ENCODE results near the gene TMCO1. TPM values are rescaled to one million over a fixed set of nuclear protein-coding genes. Genes with fewer than 3 reads are reported as not detected.

The TMCO1 gene
- polyA plus RNA-seq, 1 of the 3 experiments (the other 2 are of a cell fraction) = 54.4 TPM

DNA sequence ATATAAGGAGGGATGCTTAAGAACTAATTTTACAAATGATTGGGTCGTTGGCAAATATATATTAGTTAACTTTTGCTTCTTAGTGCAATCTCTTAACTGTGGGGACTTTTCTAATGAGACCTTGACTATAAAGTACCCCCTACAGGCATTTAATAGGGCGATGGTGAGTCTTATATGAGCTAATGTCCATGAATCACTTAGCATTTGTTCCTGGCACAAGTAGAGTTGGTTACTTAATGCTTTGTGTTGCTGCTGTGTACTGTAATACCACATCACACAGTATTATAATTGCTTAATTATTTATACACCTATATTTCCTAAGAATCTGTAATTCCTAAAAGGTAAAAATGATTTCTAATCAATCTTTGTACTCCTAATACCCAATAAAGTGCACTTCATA lies 25.3 kb upstream of the TMCO1 start:
- no peaks in the 10 kb centered on the region for H4K20me1 ChIP-seq (ENCODE audit: insufficient read depth)
- CTCF ChIA-PET = interaction anchor here (1.5 kb wide), 1 partner anchor 120 kb away, joined by 3 read pairs; no protein-coding TSS in a partner anchor
- TF ChIP-seq, protein P1, sequence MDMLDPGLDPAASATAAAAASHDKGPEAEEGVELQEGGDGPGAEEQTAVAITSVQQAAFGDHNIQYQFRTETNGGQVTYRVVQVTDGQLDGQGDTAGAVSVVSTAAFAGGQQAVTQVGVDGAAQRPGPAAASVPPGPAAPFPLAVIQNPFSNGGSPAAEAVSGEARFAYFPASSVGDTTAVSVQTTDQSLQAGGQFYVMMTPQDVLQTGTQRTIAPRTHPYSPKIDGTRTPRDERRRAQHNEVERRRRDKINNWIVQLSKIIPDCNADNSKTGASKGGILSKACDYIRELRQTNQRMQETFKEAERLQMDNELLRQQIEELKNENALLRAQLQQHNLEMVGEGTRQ (IDR thresholded peaks at IDR 0.05; ENCODE audit: borderline replicate concordance, low read depth, low read length) = no peak
- TF ChIP-seq IRF3 (IDR thresholded peaks at IDR 0.05; ENCODE audit: low read depth, low read length) = no peak
- TF ChIP-seq RAD21 (IDR thresholded peaks at IDR 0.05; ENCODE audit: low read length) = no peak
- TF ChIP-seq USF1 (IDR thresholded peaks at IDR 0.05; ENCODE audit: borderline replicate concordance, low read depth) = no peak
- no peak for TF ChIP-seq YY1 (IDR thresholded peaks at IDR 0.05; ENCODE audit: low read depth)
- TF ChIP-seq JUND (IDR thresholded peaks at IDR 0.05) = no peak
- TF ChIP-seq TEAD4 (IDR thresholded peaks at IDR 0.05; ENCODE audit: borderline replicate concordance, insufficient read depth) = no peak
- TF ChIP-seq RFX5 (IDR thresholded peaks at IDR 0.05; ENCODE audit: low read length) = no peak
- no peak for TF ChIP-seq EP300 (IDR thresholded peaks at IDR 0.05; ENCODE audit: borderline replicate concordance in 1 of 2, low read depth in 1 of 2, low read length in 1 of 2)
- TF ChIP-seq, protein P2, sequence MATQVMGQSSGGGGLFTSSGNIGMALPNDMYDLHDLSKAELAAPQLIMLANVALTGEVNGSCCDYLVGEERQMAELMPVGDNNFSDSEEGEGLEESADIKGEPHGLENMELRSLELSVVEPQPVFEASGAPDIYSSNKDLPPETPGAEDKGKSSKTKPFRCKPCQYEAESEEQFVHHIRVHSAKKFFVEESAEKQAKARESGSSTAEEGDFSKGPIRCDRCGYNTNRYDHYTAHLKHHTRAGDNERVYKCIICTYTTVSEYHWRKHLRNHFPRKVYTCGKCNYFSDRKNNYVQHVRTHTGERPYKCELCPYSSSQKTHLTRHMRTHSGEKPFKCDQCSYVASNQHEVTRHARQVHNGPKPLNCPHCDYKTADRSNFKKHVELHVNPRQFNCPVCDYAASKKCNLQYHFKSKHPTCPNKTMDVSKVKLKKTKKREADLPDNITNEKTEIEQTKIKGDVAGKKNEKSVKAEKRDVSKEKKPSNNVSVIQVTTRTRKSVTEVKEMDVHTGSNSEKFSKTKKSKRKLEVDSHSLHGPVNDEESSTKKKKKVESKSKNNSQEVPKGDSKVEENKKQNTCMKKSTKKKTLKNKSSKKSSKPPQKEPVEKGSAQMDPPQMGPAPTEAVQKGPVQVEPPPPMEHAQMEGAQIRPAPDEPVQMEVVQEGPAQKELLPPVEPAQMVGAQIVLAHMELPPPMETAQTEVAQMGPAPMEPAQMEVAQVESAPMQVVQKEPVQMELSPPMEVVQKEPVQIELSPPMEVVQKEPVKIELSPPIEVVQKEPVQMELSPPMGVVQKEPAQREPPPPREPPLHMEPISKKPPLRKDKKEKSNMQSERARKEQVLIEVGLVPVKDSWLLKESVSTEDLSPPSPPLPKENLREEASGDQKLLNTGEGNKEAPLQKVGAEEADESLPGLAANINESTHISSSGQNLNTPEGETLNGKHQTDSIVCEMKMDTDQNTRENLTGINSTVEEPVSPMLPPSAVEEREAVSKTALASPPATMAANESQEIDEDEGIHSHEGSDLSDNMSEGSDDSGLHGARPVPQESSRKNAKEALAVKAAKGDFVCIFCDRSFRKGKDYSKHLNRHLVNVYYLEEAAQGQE (IDR thresholded peaks at IDR 0.05; ENCODE audit: low read depth, low read length) = no peak
- no peak for TF ChIP-seq FOXM1 (IDR thresholded peaks at IDR 0.05; ENCODE audit: low read depth)
- TF ChIP-seq NRF1 (IDR thresholded peaks at IDR 0.05; ENCODE audit: low read depth, low read length) = no peak
- TF ChIP-seq MEF2A (IDR thresholded peaks at IDR 0.05; ENCODE audit: borderline replicate concordance, low read depth) = no peak
- no peak for TF ChIP-seq TCF12 (IDR thresholded peaks at IDR 0.05)

More for the DNA sequence above, 25.3 kb upstream of the TMCO1 start:
- WGBS (ENCODE audit: low lambda C conversion rate) = 18% methylated on average over 2 of the region's 2 CpGs
- POLR2A ChIA-PET = interaction anchor here (1.0 kb wide), 1 partner anchor 25 kb away, joined by 3 read pairs; the partner anchor contains the start of gene TMCO1
- Histone ChIP-seq H3K27me3 (ENCODE audit: insufficient read depth) (no peaks in the 10 kb centered on the region), H3K9me2 (no peaks in the 10 kb centered on the region), H3K4me2 (no peak overlapping the region), H2AFZ (ENCODE audit: low read depth) (no peak overlapping the region), H3K9ac (no peak overlapping the region), H3K27ac (ENCODE audit: low read depth in 2 of 2, low read length in 1 of 2) (no peak overlapping the region), H3K9me3 (no peaks in the 10 kb centered on the region), H3K4me1 (ENCODE audit: control insufficient read depth in 1 of 2, insufficient read depth in 2 of 2, low read depth in 1 of 2, low read length in 1 of 2) (no peaks in the 10 kb centered on the region), H3K79me2 (ENCODE audit: insufficient read depth) (no peaks in the 10 kb centered on the region), H3F3A (replicated peaks; ENCODE audit: insufficient read depth) (peaks cover 3% of the 10 kb centered on the region), H3K4me3 (ENCODE audit: low read depth in 2 of 2, low read length in 1 of 2) (no peak overlapping the region), H3K36me3 (replicated peaks in 1 of 2; ENCODE audit: control insufficient read depth in 1 of 2, insufficient read depth in 2 of 2, low read length in 1 of 2) (no peaks in the 10 kb centered on the region)
- no peak for DNase-seq

Measured in SK-N-SH (cell line).